ENCODE measurements around the gene CLDN9.

CLDN9 gene

DNA sequence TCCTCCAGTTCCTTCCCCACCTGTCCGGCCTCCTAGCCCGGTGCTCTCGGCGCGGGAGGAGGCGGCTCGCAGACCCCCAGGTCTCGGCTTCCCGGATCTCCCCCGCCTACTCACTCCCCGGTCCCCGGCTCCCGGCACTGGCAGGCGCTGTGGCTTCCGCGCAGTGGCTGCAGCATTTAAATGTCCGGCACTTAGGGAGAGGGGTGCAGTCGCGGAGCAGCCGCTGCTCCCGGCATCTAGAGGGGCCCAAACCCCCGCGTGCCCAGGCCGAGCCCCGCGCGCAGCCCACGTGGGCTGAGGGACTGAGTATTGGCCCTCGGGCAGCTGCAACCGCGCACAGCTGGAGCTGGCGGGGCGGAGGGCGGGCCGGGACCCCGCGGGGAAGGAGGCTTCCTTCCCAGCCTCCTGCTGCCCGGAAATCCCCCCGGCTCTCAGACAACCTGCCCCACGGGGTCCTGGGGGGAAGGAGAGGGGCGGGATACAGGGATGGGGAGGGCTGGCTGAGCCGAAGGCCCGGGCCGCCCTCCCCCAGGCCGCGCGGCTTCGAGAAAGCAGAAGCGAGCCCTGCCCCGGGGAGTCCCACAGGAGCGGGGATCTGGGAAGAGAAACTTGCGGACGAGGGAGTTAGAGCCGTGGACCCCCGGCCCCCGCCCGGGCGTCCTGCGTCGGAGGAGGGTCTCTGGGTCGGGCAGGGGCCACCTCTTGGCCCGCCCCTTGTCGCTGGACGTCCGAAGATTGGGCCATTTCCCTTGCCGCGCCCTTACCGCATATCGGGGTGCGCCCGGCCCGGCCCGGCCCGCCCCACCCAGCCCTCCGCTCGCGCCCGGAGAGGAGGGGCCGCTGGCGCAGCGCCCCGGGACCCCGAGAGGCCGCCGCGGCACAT, 33.3 kb downstream of the CLDN9 start, which contains the start of gene MMP25 (continued):
- TF ChIP-seq ZXDB (tag by site-specific recombination; IDR thresholded peaks at IDR 0.05) = peak; percentile 16; the same call in 1 of the 2 replicates
- peak; percentile 51; the same call in 1 of the 2 replicates for TF ChIP-seq KLF10 (tag by site-specific recombination; IDR thresholded peaks at IDR 0.05)
- peak; percentile 27; the same call in 1 of the 2 replicates for TF ChIP-seq WT1 (tag by site-specific recombination; IDR thresholded peaks at IDR 0.05)
- peak; percentile 50; the same call in 1 of the 2 replicates for TF ChIP-seq GLIS1 (tag by site-specific recombination; IDR thresholded peaks at IDR 0.05)
- no peak for TF ChIP-seq ZNF114 (tag by site-specific recombination; IDR thresholded peaks at IDR 0.05)
- TF ChIP-seq OSR2 (tag by site-specific recombination; IDR thresholded peaks at IDR 0.05) = peak; percentile 53
- 0 out of 2 replicates have a peak, but pooled peaks have one; percentile 48 for TF ChIP-seq ZBTB48 (tag by site-specific recombination; IDR thresholded peaks at IDR 0.05)
- peak; percentile 80 for TF ChIP-seq ZNF341 (tag by site-specific recombination; IDR thresholded peaks at IDR 0.05; ENCODE audit: low read depth)
- TF ChIP-seq ZNF398 (tag by site-specific recombination; IDR thresholded peaks at IDR 0.05) = peak; percentile 92
- TF ChIP-seq KLF9 (tag by site-specific recombination; IDR thresholded peaks at IDR 0.05; ENCODE audit: low read depth) = peak; percentile 47; the same call in 1 of the 2 replicates
- TF ChIP-seq ZFHX2 (tag by site-specific recombination; conservative IDR thresholded peaks at IDR 0.05) = peak; percentile 77
- peak; percentile 96 for TF ChIP-seq ZIC2 (tag by site-specific recombination; IDR thresholded peaks at IDR 0.05)
- no peak for TF ChIP-seq ZNF138 (tag by site-specific recombination; IDR thresholded peaks at IDR 0.05; ENCODE audit: borderline replicate concordance)

- H3K4me3 ChIP-seq (ENCODE audit: low read depth, low read length) = no peak overlapping the region
- H3K27ac ChIP-seq (ENCODE audit: extremely low read depth, low read depth, low read length) = no peak overlapping the region
- POLR2A ChIA-PET = interaction anchor here (1.1 kb wide), 1 partner anchor 17 kb away, joined by 4 read pairs; no protein-coding TSS in a partner anchor
- H3K4me1 ChIP-seq (ENCODE audit: control insufficient read depth, insufficient read depth, low read length) = no peaks in the 10 kb centered on the region
- no peaks in the 10 kb centered on the region for H3K36me3 ChIP-seq (ENCODE audit: control insufficient read depth in 2 of 2, insufficient read depth in 1 of 2, low read length in 2 of 2)
- no peaks in the 10 kb centered on the region for H3K9me3 ChIP-seq (ENCODE audit: control insufficient read depth, insufficient read depth, low read depth, low read length)
- CTCF ChIA-PET = interaction anchor here (1.9 kb wide), 1 partner anchor 15 kb away, joined by 22 read pairs; no protein-coding TSS in a partner anchor
- TF ChIP-seq ZNF335 (tag by site-specific recombination; conservative IDR thresholded peaks at IDR 0.05) (no peak), ZBTB20 (tag by site-specific recombination; IDR thresholded peaks at IDR 0.05) (peak; percentile 49; the same call in 1 of the 2 replicates), ZSCAN18 (tag by site-specific recombination; IDR thresholded peaks at IDR 0.05) (no peak)
- TF ChIP-seq, protein P1, sequence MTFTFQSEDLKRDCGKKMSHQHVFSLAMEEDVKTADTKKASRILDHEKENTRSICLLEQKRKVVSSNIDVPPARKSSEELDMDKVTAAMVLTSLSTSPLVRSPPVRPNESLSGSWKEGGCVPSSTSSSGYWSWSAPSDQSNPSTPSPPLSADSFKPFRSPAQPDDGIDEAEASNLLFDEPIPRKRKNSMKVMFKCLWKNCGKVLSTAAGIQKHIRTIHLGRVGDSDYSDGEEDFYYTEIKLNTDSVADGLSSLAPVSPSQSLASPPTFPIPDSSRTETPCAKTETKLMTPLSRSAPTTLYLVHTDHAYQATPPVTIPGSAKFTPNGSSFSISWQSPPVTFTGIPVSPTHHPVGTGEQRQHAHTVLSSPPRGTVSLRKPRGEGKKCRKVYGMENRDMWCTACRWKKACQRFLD (tag by site-specific recombination; IDR thresholded peaks at IDR 0.05) = no peak
Measured at GRCh38 chr16:3046641-3047386, 34.1 kb downstream of the CLDN9 start.

Measured in HEK293 (cell line).